ENCODE results near the gene NPB. TPM values are rescaled to one million over a fixed set of nuclear protein-coding genes. Genes with fewer than 3 reads are reported as not detected.
A peak's percentile ranks its signal among the peaks of the same experiment; 100 is the strongest.

The NPB gene
- total and polyA plus RNA-seq, 12 donors = 0.07 to 2.5 (median 0.35) TPM; not detected in 4

- H3K27me3 ChIP-seq = no peaks in the 10 kb centered on the region
- H3K27ac ChIP-seq = no peak overlapping the region
- peaks cover 0 to 6% of the 10 kb centered on the region in 2 donors for H3K36me3 ChIP-seq (replicated peaks in 1 of 2)
- no peaks in the 10 kb centered on the region for H3K9me3 ChIP-seq (replicated peaks in 1 of 3)
- TF ChIP-seq CTCF (IDR thresholded peaks at IDR 0.05) (no peak), POLR2A (IDR thresholded peaks at IDR 0.05) (no peak)
- intact Hi-C loops (cut with DNase I) = no loop called here
- peaks cover 8 to 12% of the 10 kb centered on the region in 2 donors for H3K4me1 ChIP-seq (replicated peaks in 1 of 2)
- H3K4me3 ChIP-seq = no peak overlapping the region
- 92 to 97% (median 94%) methylated on average over 12 to 26 of the region's 26 CpGs for WGBS, 4 donors
- DNase-seq = no peak
Measured at GRCh38 chr17:81907219-81908145, 5.4 kb downstream of the NPB start.

- TF ChIP-seq POLR2A (IDR thresholded peaks at IDR 0.05) (no peak), CTCF (IDR thresholded peaks at IDR 0.05) (no peak)
- intact Hi-C loops (cut with DNase I) = no loop called here
- no peaks in the 10 kb centered on the region for H3K9me3 ChIP-seq (replicated peaks in 1 of 3)
- H3K36me3 ChIP-seq (replicated peaks in 1 of 2) = peaks cover 0 to 17% of the 10 kb centered on the region in 2 donors
- H3K27ac ChIP-seq = no peak overlapping the region
- H3K4me3 ChIP-seq = no peak overlapping the region
- H3K27me3 ChIP-seq = no peaks in the 10 kb centered on the region
- DNase-seq = no peak
- peaks cover 7 to 11% of the 10 kb centered on the region in 2 donors for H3K4me1 ChIP-seq (replicated peaks in 1 of 2)
- WGBS, 4 donors = 76 to 96% (median 92%) methylated on average over 5 to 11 of the region's 11 CpGs
Measured at GRCh38 chr17:81908793-81909192, 6.8 kb downstream of the NPB start.

- H3K27me3 ChIP-seq = no peaks in the 10 kb centered on the region
- H3K9me3 ChIP-seq (replicated peaks in 1 of 3) = no peaks in the 10 kb centered on the region
- no peak overlapping the region for H3K4me3 ChIP-seq
- H3K27ac ChIP-seq = no peak overlapping the region
- H3K4me1 ChIP-seq (replicated peaks in 1 of 2) = peaks cover 7 to 11% of the 10 kb centered on the region in 2 donors
- peaks cover 0 to 22% of the 10 kb centered on the region in 2 donors for H3K36me3 ChIP-seq (replicated peaks in 1 of 2)
- no peak for DNase-seq
- 89 to 94% (median 92%) methylated on average over 7 to 12 of the region's 12 CpGs for WGBS, 4 donors
- intact Hi-C loops (cut with DNase I) = no loop called here
- TF ChIP-seq CTCF (IDR thresholded peaks at IDR 0.05) (no peak), POLR2A (IDR thresholded peaks at IDR 0.05) (no peak)
Measured at GRCh38 chr17:81909231-81909630, 7.2 kb downstream of the NPB start.

GRCh38 chr17:81909966-81910839 lies 8.2 kb downstream of the NPB start:
- Histone ChIP-seq H3K9me3 (replicated peaks in 1 of 3) (no peaks in the 10 kb centered on the region), H3K4me1 (replicated peaks in 1 of 2) (peaks cover 7 to 11% of the 10 kb centered on the region in 2 donors), H3K36me3 (replicated peaks in 1 of 2) (peaks cover 0 to 31% of the 10 kb centered on the region in 2 donors), H3K27ac (peak overlapping the region in 1 of 5 donors; percentile 84), H3K27me3 (no peaks in the 10 kb centered on the region), H3K4me3 (peak overlapping the region in 3 of 4 donors; percentile 25 to 84 (median 36))
- peak in 1 of 7 donors; percentile 50 for DNase-seq
- intact Hi-C loops (cut with DNase I) = no loop called here
- TF ChIP-seq CTCF (IDR thresholded peaks at IDR 0.05) (no peak), POLR2A (IDR thresholded peaks at IDR 0.05) (no peak)
- 26 to 46% (median 45%) methylated on average over 10 to 23 of the region's 23 CpGs for WGBS, 4 donors

Measured in adrenal gland (tissue), 12 donors.